SH-SY5Y (cell line): ENCODE results near the gene SLC25A31.

ENCODE experiments used
- GATA2 ChIP-seq: IDR thresholded peaks from 2 replicates; pipeline ENCODE4 v1.6.1; 2011; ENCODE audit warnings: mild to moderate bottlenecking, low read depth, low read length
- GATA3 ChIP-seq: IDR thresholded peaks from 2 replicates; pipeline ENCODE4 v1.6.1; 2011; ENCODE audit warnings: low read depth, mild to moderate bottlenecking, low read length, moderate library complexity

DNA sequence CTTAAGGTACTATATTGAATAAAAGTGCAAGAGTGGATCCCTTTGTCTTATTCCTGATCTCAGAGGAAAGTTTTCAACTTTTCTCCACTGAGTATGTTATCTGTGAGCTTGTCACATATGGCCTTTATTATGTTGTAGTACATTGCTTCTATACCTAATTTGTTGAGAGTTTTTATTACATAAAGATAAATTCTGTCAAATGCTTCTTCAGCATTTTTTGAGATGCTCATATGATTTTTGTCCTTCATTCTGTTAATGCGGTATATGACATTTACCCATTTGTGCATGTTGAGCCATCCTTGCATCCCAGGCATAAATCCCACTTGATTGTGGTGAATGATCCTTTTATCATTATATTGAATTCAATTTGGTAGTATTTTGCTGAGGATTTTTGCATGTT, 11.0 kb downstream of the SLC25A31 start:
- no peak for TF ChIP-seq GATA2
- no peak for TF ChIP-seq GATA3
